K562 (cell line): ENCODE results near the gene WWOX. TPM values are rescaled to one million over a fixed set of nuclear protein-coding genes. Genes with fewer than 3 reads are reported as not detected.

ENCODE experiments used
- ATAC-seq: fragments of 200-7000 bp; cut with Tn5 transposase; 3 replicates; pipeline ENCODE4 v1.9.1; 2020; ENCODE audit warnings: moderate library complexity
- BruUV-seq: library from RNA; stranded (reverse); fragments of 400-500 nt; replicated peaks from 2 replicates; lab custom pipeline; 2021; lab: Mats Ljungman, UMichigan
- CTCF ChIA-PET: fragments of 300-600 bp; formaldehyde crosslinking; extraction: SDS; loops from one replicate; lab custom pipeline; 2021; ENCODE audit warnings: low intra/inter-chr PET ratio; lab: Yijun Ruan, JAX
- POLR2A ChIA-PET: fragments of 300-600, 350-650 bp; sonication (Branson Sonifier 250); formaldehyde crosslinking; extraction: SDS; loops from one replicate; lab custom pipeline; 2021; ENCODE audit warnings: antibody characterized with exemption, inconsistent platforms; lab: Yijun Ruan, JAX
- DNase-seq, 4 experiments: peaks; one replicate each; pipeline versions ENCODE4 v3.0.0 to v3.0.0-alpha.2; 2011 to 2018; ENCODE audit warnings: low spot score in 3 of 4, mixed read lengths in 3 of 4; ENCODE audit errors: extremely low read depth in 1 of 4
- FAIRE-seq: peaks from 2 replicates; lab custom pipeline; 2011; peaks lifted over from hg19 to GRCh38; lab: Jason Lieb, UNC
- H2AFZ ChIP-seq: 2 replicates; pipeline ENCODE4 v1.6.0; 2011; ENCODE audit warnings: low read depth, low read length, control low read depth, inconsistent platforms
- H3K27ac ChIP-seq: fragments of 200-600 bp; 3 replicates; pipeline ENCODE4 v1.8.0; 2011; ENCODE audit warnings: low read depth, mild to moderate bottlenecking, control low read depth, inconsistent platforms, low read length, moderate library complexity, mixed read lengths; ENCODE audit errors: extremely low read depth
- H3K27me3 ChIP-seq, 2 experiments: fragments of 300-600 bp in 1 of 2; 2 replicates in 1 of 2; 3 replicates in 1 of 2; pipeline versions ENCODE4 v1.6.0 to v1.8.0; 2011; ENCODE audit warnings: inconsistent platforms in 2 of 2, low read length in 2 of 2, mild to moderate bottlenecking in 1 of 2, mixed read lengths in 1 of 2, moderate library complexity in 1 of 2; ENCODE audit not compliant: control insufficient read depth in 2 of 2, insufficient read depth in 2 of 2
- H3K36me3 ChIP-seq: fragments of 300-600 bp; 3 replicates; pipeline ENCODE4 v1.8.0; 2011; ENCODE audit warnings: mild to moderate bottlenecking, low read length, inconsistent platforms; ENCODE audit not compliant: control insufficient read depth, insufficient read depth
- H3K4me1 ChIP-seq, 2 experiments: fragments of 200-600 bp in 1 of 2; replicated peaks in 1 of 2; 2 replicates in 1 of 2; 3 replicates in 1 of 2; pipeline versions ENCODE4 v1.5.1 to v1.8.0; 2011; ENCODE audit warnings: inconsistent platforms in 2 of 2, low read length in 2 of 2, mild to moderate bottlenecking in 1 of 2, mixed read lengths in 1 of 2, moderate library complexity in 1 of 2; ENCODE audit not compliant: control insufficient read depth in 2 of 2, insufficient read depth in 2 of 2
- H3K4me2 ChIP-seq: 2 replicates; pipeline ENCODE4 v1.6.1; 2011; ENCODE audit warnings: low read length, control low read depth, inconsistent platforms, mixed read lengths; ENCODE audit not compliant: insufficient read depth
- H3K4me3 ChIP-seq: fragments of 200-600 bp; sonication (generic), shearing (Covaris generic); 2 replicates; pipeline ENCODE4 v1.5.1; 2016; ENCODE audit warnings: control low read depth, inconsistent platforms
- H3K79me2 ChIP-seq: fragments of 200-600 bp; 3 replicates; pipeline ENCODE4 v1.8.0; 2011; ENCODE audit warnings: low read length, inconsistent platforms; ENCODE audit not compliant: control insufficient read depth, insufficient read depth
- H3K9ac ChIP-seq, 2 experiments: 2 replicates each; pipeline versions ENCODE4 v1.6.0 to v1.6.1; 2011; ENCODE audit warnings: low read depth in 2 of 2, low read length in 2 of 2, control low read depth in 1 of 2, inconsistent platforms in 1 of 2, mild to moderate bottlenecking in 1 of 2, mixed read lengths in 1 of 2; ENCODE audit not compliant: insufficient read depth in 1 of 2
- H3K9me1 ChIP-seq: one replicate; pipeline ENCODE4 v1.6.0; 2011; ENCODE audit warnings: inconsistent platforms, mild to moderate bottlenecking, low read length, moderate library complexity; ENCODE audit not compliant: control insufficient read depth, insufficient read depth
- H3K9me3 ChIP-seq: replicated peaks from 2 replicates; pipeline ENCODE4 v1.5.1; 2011; ENCODE audit warnings: low read depth, low read length, inconsistent platforms; ENCODE audit not compliant: control insufficient read depth, insufficient read depth
- H4K20me1 ChIP-seq: replicated peaks from 2 replicates; pipeline ENCODE4 v1.6.1; 2011; ENCODE audit warnings: low read length, inconsistent platforms, mixed read lengths; ENCODE audit not compliant: control insufficient read depth, insufficient read depth
- BRD9 ChIP-seq: fragments of 450-650 bp; IDR thresholded peaks from 2 replicates; pipeline ENCODE4 v1.6.1; 2018; ENCODE audit warnings: low read depth; ENCODE audit not compliant: partially characterized antibody
- ESRRA ChIP-seq: fragments of 450-650 bp; IDR thresholded peaks from 2 replicates; pipeline ENCODE4 v1.6.1; 2014; ENCODE audit warnings: low read depth, mild to moderate bottlenecking, moderate library complexity, borderline replicate concordance
- GABPB2 ChIP-seq: fragments of 250-450 bp; sonication (Bioruptor Pico); conservative IDR thresholded peaks from 2 replicates; pipeline ENCODE4 v1.5.1; 2021; ENCODE audit warnings: mild to moderate bottlenecking
- HSF4 ChIP-seq: fragments of 250-450 bp; sonication (Bioruptor Pico); IDR thresholded peaks from 2 replicates; pipeline ENCODE4 v2.1.2; 2022; ENCODE audit warnings: mild to moderate bottlenecking, moderate library complexity, borderline replicate concordance
- NR1H2 ChIP-seq: sonication (generic); formaldehyde crosslinking; IDR thresholded peaks from 2 replicates; pipeline ENCODE4 v1.4.0; 2020; ENCODE audit warnings: mild to moderate bottlenecking, missing genetic modification reagents
- NRF1 ChIP-seq, 2 experiments: fragments of 450-650 bp; IDR thresholded peaks in 1 of 2; conservative IDR thresholded peaks in 1 of 2; 2 replicates each; pipeline ENCODE4 v1.6.1; 2014; ENCODE audit warnings: mild to moderate bottlenecking in 2 of 2
- SIRT6 ChIP-seq: IDR thresholded peaks from one replicate; pipeline ENCODE4 v1.6.1; 2012; ENCODE audit warnings: low read depth, mild to moderate bottlenecking, control low read depth, inconsistent platforms, low read length, moderate library complexity
- ZFP1 ChIP-seq: fragments of 450-650 bp; formaldehyde crosslinking; IDR thresholded peaks from 2 replicates; pipeline ENCODE4 v1.4.0; 2020; ENCODE audit warnings: mild to moderate bottlenecking, mixed read lengths
- ZFP91 ChIP-seq: sonication (generic); formaldehyde crosslinking; IDR thresholded peaks from 2 replicates; pipeline ENCODE4 v1.8.0; 2022; ENCODE audit warnings: mild to moderate bottlenecking, missing genetic modification reagents
- ZNF232 ChIP-seq: sonication (generic); formaldehyde crosslinking; IDR thresholded peaks from 2 replicates; pipeline ENCODE4 v1.8.0; 2022; ENCODE audit warnings: mild to moderate bottlenecking, missing genetic modification reagents
- ZNF431 ChIP-seq: sonication (generic); formaldehyde crosslinking; IDR thresholded peaks from 2 replicates; pipeline ENCODE4 v1.8.0; 2022; ENCODE audit warnings: mild to moderate bottlenecking, missing genetic modification reagents
- ZNF707 ChIP-seq: fragments of 250-450 bp; sonication (Bioruptor Pico); conservative IDR thresholded peaks from 2 replicates; pipeline ENCODE4 v1.8.0; 2022; ENCODE audit warnings: inconsistent platforms, mild to moderate bottlenecking, moderate library complexity
- ZNF717 ChIP-seq: fragments of 250-450 bp; sonication (Bioruptor Pico); IDR thresholded peaks from 2 replicates; pipeline ENCODE4 v1.5.0; 2021
- WGBS: fragments of 100-300 bp; shearing (Covaris generic); methylation state at CpG from one replicate; pipeline ENCODE4 v1.1.6; 2016; ENCODE audit warnings: low coverage, mixed read lengths; ENCODE audit not compliant: insufficient coverage; ENCODE audit errors: missing lambda C conversion rate; 5-methylcytosine and 5-hydroxymethylcytosine counted together
- in situ Hi-C: fragments of 300-500 bp; cut with MboI; formaldehyde crosslinking; loops from 4 replicates; pipeline ENCODE4 v1.15.0; 2018; ENCODE audit warnings: inconsistent platforms, mixed read lengths
- intact Hi-C: fragments of 100-400 bp; cut with micrococcal nuclease; formaldehyde crosslinking; loops from 2 replicates; pipeline ENCODE4 v1.14.2; 2022
- polyA plus RNA-seq, 8 experiments: library from polyadenylated mRNA; depleted of rRNA in 4 of 8; stranded (reverse) in 5 of 8; unstranded in 3 of 8; fragments of >200 nt; fragmentation: Nextera tagmentation in 2 of 8; fragmentation: Illumina TruSeq in 1 of 8; extraction: Ambion mirVana in 2 of 8; extraction: Trizol in 1 of 8; gene quantifications; 2 replicates each; pipeline versions ENCODE4 v1.2.1 to v1.2.3, GENCODE V29; 2011 to 2014; ENCODE audit warnings: inconsistent platforms in 1 of 8, missing spikeins in 1 of 8
- total RNA-seq, 7 experiments: library from RNA; depleted of rRNA in 6 of 7; stranded (reverse); fragments of >200 nt in 6 of 7; fragmentation: Illumina TruSeq in 2 of 7; extraction: Trizol in 2 of 7; gene quantifications; 2 replicates each; pipeline versions ENCODE4 v1.2.1 to v1.2.3, GENCODE V29; 2011 to 2021; ENCODE audit warnings: low replicate concordance in 1 of 7

WWOX gene
- total and polyA plus RNA-seq, 9 of the 15 experiments (the other 6 are each of a cell fraction or from before 2014, with no cell fraction given) = 1.6 to 22.7 (median 8.1) TPM

- DNase-seq (no peak), FAIRE-seq (no peak), ATAC-seq (no peak)
- CTCF ChIA-PET = no interaction called here
- Histone ChIP-seq H3K36me3 (no peaks in the 10 kb centered on the region), H3K27me3 (peaks cover 16 to 23% of the 10 kb centered on the region in 2 experiments), H3K79me2 (no peaks in the 10 kb centered on the region), H2AFZ (no peak overlapping the region), H3K9ac (no peak overlapping the region), H3K4me1 (no peaks in the 10 kb centered on the region), H3K4me3 (no peak overlapping the region), H3K4me2 (no peak overlapping the region), H3K9me1 (no peaks in the 10 kb centered on the region), H4K20me1 (peaks cover 5% of the 10 kb centered on the region; the same call in 1 of the 2 replicates), H3K9me3 (no peaks in the 10 kb centered on the region), H3K27ac (no peak overlapping the region)
- intact Hi-C loops (no loop called here), in situ Hi-C loops (no loop called here)
- POLR2A ChIA-PET = no interaction called here
- no TSS peak for BruUV-seq
- TF ChIP-seq ZFP1 (CRISPR knock-in tag) = no peak
- TF ChIP-seq ESRRA = no peak
- TF ChIP-seq NRF1 (conservative IDR thresholded peaks at IDR 0.05 in 1 of 2, IDR thresholded peaks at IDR 0.05 in 1 of 2) = no peak
- no peak for TF ChIP-seq ZNF707 (CRISPR knock-in tag)
- no peak for TF ChIP-seq ZNF717
- TF ChIP-seq BRD9 = no peak
- no peak for TF ChIP-seq HSF4
- no peak for TF ChIP-seq GABPB2 (CRISPR knock-in tag)
- TF ChIP-seq ZFP91 (CRISPR knock-in tag) = no peak
- TF ChIP-seq SIRT6 = no peak
- no peak for TF ChIP-seq ZNF431 (CRISPR knock-in tag)
- no peak for TF ChIP-seq NR1H2 (CRISPR knock-in tag)
- no peak for TF ChIP-seq ZNF232
- WGBS = under 1% methylated on average over 10 of the region's 10 CpGs
Observed at GRCh38 chr16:78972006-78972405, 872.6 kb downstream of the WWOX start.
